HCT116 (cell line): ENCODE results near the gene CPED1.

ENCODE experiments used
- CTCF ChIP-seq, 3 experiments: fragments of 200-600 bp in 1 of 3; sonication (generic) in 1 of 3; IDR thresholded peaks in 2 of 3; conservative IDR thresholded peaks in 1 of 3; 2 replicates each; pipeline ENCODE4 v1.5.1; 2012 to 2017; ENCODE audit warnings: low read depth in 2 of 3, low read length in 2 of 3, antibody characterized with exemption in 1 of 3, borderline replicate concordance in 1 of 3, control low read depth in 1 of 3, mild to moderate bottlenecking in 1 of 3, mixed read lengths in 1 of 3, mixed run types in 1 of 3, moderate library complexity in 1 of 3; ENCODE audit not compliant: insufficient read depth in 1 of 3
- EZH2 ChIP-seq: fragments of 200-600 bp; sonication (generic); IDR thresholded peaks from 2 replicates; pipeline ENCODE4 v1.6.1; 2017; ENCODE audit warnings: antibody characterized with exemption, mixed run types
- ZFX ChIP-seq: fragments of 450-650 bp; IDR thresholded peaks from 2 replicates; pipeline ENCODE4 v1.6.1; 2017

DNA sequence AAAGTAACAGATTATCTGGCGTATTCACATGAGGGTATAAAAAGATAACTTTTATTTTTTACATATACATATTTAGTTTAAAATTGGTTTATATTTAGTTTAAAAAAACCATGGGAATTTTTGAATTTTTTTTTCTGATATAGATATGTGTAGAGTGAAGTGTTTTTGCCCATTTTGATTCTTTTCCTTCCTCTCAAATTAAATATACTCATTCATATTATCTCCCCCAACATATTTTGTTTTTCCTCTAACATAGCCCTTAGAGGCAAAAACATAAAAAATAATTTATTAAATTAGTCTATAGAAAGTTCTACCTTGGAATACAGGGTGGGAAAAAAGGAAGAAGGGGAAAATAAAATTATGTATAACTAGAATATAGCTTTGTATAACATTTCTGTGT is 137.7 kb downstream of the CPED1 start:
- no peak for TF ChIP-seq CTCF (IDR thresholded peaks at IDR 0.05 in 2 of 3, conservative IDR thresholded peaks at IDR 0.05 in 1 of 3; ENCODE audit: borderline replicate concordance in 1 of 3, insufficient read depth in 1 of 3, low read depth in 2 of 3, low read length in 2 of 3)
- TF ChIP-seq EZH2 = no peak
- no peak for TF ChIP-seq ZFX
